ENCODE results near the gene ICE2.

ICE2 gene

GRCh38 chr15:60469893-60470641 is 8.9 kb downstream of the ICE2 start:
- Mint-ChIP-seq H3K27ac (no peak overlapping the region), H3K9me3 (no peaks in the 10 kb centered on the region), H3K27me3 (ENCODE audit: low read depth, poor library complexity) (no peaks in the 10 kb centered on the region), H3K4me3 (no peak overlapping the region), H3K4me1 (peaks cover 6% of the 10 kb centered on the region), H3K36me3 (ENCODE audit: low read depth) (peaks cover 58% of the 10 kb centered on the region)
- DNase-seq, result no peak
- TF ChIP-seq, protein P1, sequence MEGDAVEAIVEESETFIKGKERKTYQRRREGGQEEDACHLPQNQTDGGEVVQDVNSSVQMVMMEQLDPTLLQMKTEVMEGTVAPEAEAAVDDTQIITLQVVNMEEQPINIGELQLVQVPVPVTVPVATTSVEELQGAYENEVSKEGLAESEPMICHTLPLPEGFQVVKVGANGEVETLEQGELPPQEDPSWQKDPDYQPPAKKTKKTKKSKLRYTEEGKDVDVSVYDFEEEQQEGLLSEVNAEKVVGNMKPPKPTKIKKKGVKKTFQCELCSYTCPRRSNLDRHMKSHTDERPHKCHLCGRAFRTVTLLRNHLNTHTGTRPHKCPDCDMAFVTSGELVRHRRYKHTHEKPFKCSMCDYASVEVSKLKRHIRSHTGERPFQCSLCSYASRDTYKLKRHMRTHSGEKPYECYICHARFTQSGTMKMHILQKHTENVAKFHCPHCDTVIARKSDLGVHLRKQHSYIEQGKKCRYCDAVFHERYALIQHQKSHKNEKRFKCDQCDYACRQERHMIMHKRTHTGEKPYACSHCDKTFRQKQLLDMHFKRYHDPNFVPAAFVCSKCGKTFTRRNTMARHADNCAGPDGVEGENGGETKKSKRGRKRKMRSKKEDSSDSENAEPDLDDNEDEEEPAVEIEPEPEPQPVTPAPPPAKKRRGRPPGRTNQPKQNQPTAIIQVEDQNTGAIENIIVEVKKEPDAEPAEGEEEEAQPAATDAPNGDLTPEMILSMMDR (IDR thresholded peaks at IDR 0.05), result no peak

GRCh38 chr15:60464836-60465630 is 13.9 kb downstream of the ICE2 start:
- DNase-seq, result no peak
- Mint-ChIP-seq H3K9me3 (no peaks in the 10 kb centered on the region), H3K27ac (peak overlapping the region; percentile 54), H3K27me3 (ENCODE audit: low read depth, poor library complexity) (no peaks in the 10 kb centered on the region), H3K36me3 (ENCODE audit: low read depth) (peaks cover 41% of the 10 kb centered on the region), H3K4me1 (no peaks in the 10 kb centered on the region), H3K4me3 (no peak overlapping the region)
- TF ChIP-seq, protein P1 (IDR thresholded peaks at IDR 0.05), result no peak

DNA sequence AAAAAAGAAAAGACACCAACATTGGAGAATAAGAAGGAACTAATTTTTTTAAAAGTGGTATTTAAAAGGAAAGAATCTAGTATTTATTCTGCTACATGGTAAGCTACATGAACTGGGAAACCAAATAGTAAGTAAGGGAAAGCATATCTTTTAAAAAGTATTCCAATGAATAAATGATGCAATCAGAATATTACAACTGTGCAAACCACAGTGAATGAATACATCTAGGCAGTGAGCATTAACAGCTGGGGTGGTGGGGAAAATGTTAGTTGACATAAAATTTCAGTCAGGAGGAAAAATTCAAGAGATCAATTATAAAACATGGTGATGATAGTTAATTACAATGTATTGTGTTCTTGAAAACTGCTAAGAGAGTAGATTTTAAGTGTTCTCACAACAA is 16.9 kb downstream of the ICE2 start:
- TF ChIP-seq, protein P1 (IDR thresholded peaks at IDR 0.05), result no peak
- no peaks in the 10 kb centered on the region for H3K27me3 Mint-ChIP-seq (ENCODE audit: low read depth, poor library complexity)
- no peaks in the 10 kb centered on the region for H3K9me3 Mint-ChIP-seq
- H3K27ac Mint-ChIP-seq, result no peak overlapping the region
- H3K36me3 Mint-ChIP-seq (ENCODE audit: low read depth), result peaks cover 20% of the 10 kb centered on the region
- H3K4me3 Mint-ChIP-seq, result no peak overlapping the region
- no peak for DNase-seq
- H3K4me1 Mint-ChIP-seq, result no peaks in the 10 kb centered on the region

GRCh38 chr15:60460931-60461330 is 18.0 kb downstream of the ICE2 start:
- TF ChIP-seq, protein P1 (IDR thresholded peaks at IDR 0.05), result no peak
- no peak overlapping the region for H3K27ac Mint-ChIP-seq
- no peaks in the 10 kb centered on the region for H3K27me3 Mint-ChIP-seq (ENCODE audit: low read depth, poor library complexity)
- no peaks in the 10 kb centered on the region for H3K9me3 Mint-ChIP-seq
- H3K36me3 Mint-ChIP-seq (ENCODE audit: low read depth), result peaks cover 20% of the 10 kb centered on the region
- no peaks in the 10 kb centered on the region for H3K4me1 Mint-ChIP-seq
- no peak for DNase-seq
- no peak overlapping the region for H3K4me3 Mint-ChIP-seq

GRCh38 chr15:60458721-60459120 is 20.2 kb downstream of the ICE2 start:
- peaks cover 16% of the 10 kb centered on the region for H3K36me3 Mint-ChIP-seq (ENCODE audit: low read depth)
- H3K9me3 Mint-ChIP-seq, result no peaks in the 10 kb centered on the region
- no peak overlapping the region for H3K4me3 Mint-ChIP-seq
- no peak for DNase-seq
- H3K27me3 Mint-ChIP-seq (ENCODE audit: low read depth, poor library complexity), result no peaks in the 10 kb centered on the region
- H3K27ac Mint-ChIP-seq, result no peak overlapping the region
- H3K4me1 Mint-ChIP-seq, result no peaks in the 10 kb centered on the region
- TF ChIP-seq, protein P1 (IDR thresholded peaks at IDR 0.05), result no peak

All from nephron progenitor cell (in vitro differentiated cells).